ENCODE results near the gene SARDH.

Gene SARDH

GRCh38 chr9:133699546-133699945 lies 38.6 kb downstream of the SARDH start:
- no peak for DNase-seq

DNA sequence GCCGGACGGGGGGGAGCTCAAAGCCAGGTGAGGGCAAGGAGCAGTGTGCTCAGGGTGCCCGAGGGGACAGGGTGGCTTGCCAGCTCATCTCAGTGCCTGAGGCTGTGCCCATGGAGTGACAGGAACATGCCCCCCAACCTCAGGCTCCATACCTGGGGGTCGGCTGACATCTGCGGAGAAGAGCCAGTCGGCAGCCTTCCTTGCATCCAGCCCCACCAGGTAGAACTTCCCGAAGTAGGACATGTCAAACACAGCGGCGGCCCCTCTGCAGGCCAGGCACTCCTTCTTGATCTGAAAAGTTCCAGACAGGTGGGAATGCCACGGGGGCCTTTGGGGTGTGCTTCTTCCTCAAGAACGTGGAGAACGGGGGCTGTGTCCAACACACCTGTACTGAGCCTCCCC lies 42.1 kb downstream of the SARDH start:
- no peak for DNase-seq

DNA sequence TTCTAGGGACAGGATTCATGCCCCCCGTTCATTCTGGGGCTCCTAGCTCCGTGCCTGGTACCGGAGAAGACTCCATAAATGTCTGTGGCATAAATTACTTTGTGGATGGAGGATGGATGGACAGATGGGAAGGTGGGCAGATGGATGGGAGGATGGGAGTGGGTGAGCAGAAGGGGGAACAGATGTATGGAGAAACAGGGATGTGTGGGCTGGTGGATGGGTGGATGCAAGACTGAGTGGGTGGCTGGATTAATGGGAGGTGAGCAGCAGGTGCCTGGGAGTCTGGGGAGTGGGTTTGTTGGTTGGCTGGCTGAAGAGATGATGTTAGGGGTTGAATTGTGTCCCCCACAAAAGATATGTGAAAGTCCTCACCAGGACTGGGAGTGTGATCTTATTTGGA lies 43.5 kb downstream of the SARDH start:
- DNase-seq, result no peak

DNA sequence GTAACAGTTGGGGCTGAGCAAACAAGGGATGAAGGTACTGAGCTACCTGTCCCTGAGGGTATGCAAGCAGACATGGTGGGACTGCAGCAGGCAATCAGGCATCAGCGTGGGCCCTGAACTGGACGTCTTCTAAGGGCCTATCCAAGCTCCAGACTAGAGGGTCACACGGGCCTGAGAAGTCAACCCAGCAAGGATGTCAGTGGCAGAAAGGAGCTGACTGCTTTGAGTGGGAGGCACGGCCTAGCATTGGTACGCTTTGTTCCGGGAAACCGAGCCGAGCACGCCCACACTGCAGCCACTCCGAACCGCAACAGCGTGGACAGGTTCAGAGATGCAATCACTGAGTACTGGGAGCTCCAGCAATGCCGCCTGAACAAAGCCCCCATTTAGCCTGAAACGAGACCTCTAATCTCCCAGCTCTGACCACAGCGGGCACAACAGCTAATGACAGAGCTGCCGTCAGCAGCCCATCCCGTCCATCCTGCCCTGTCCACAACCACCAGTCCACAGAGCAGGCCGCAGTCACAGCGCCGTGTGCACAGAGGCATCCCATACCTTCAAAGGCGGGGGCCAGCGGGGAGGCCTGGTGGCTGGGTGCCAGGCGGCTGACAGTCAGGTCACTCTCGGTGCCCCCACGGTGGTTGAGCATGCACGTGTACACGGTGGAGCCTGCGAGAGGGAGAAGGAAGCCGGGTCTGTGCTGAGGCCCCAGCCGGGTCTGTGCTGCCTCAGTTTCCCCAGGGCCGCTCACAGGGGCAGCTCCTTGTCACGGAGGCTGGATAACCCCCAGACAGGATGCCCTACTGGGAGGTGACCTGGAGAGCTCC lies 44.2 kb downstream of the SARDH start:
- no peak for DNase-seq

GRCh38 chr9:133693116-133693515 lies 45.0 kb downstream of the SARDH start:
- DNase-seq, result no peak

DNA sequence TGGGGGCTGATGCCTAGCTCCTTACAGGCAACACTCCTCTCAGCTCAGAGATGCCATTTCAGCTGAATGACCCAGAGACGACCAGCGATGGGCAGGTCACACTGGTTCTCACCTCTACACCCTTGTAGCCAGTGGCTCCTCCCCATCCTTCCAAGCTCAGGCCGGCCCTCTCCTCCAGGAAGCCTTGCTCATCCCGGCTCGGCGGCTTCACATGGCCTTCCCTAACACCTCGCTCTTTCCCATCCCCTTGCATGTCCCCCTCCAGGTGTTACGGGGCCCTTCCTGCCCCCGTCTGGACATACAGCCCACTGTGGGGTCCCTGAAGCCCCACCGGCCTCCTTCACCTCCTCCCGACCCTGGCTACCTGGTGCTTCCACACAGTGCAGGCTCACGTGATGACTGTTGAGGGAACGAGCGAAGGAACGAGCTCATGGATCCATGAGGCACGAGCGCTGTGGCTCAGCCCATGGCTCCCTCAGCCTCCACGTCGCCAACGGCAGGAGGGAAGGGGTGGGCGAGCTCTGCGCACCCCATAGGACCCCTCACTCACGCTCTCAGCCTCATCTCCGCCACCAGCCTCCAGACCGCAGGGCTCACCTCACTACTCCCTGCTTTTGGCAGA lies 45.7 kb downstream of the SARDH start:
- no peak for DNase-seq

DNA sequence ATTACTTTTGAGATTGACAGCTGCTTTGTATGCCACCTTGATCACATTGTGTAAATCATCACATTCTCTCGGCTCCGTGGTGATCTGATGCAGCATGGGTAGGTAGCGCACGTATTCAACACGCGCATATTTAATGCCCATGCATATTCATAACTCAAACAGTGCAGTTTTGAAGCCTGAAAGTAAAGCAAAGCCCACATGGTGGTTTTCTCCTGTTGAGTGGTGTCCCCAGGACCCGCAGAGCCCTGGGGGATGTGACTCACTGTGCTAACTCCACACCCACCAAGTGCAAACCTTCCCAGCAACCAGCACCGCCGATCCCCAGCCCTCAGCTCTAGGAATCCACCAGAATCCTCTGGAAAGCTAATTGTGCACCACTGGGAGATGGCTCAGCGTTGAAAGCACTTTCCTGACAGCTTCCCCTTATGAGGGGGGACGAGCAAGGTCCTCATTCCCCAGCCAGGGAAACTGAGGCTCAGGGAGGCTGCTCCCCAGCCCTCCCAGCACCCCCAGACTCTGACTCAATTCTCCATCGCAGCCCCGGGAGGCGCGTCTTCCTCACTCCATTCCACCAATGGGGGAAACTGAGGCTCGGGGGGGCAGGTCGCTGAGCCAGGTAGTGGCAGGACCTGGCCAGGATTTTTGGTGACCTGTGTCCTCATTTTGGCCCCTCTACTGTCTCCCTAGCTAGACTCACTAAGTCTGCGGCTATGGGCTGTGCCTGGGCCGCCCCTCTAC lies 46.4 kb downstream of the SARDH start:
- DNase-seq, result no peak

- DNase-seq, result no peak
These were observed 47.0 kb downstream of the SARDH start for GRCh38 chr9:133691191-133691590.

GRCh38 chr9:133690081-133690561 lies 48.0 kb downstream of the SARDH start:
- DNase-seq, result peak; percentile 34

- no peak for DNase-seq
These were observed 48.9 kb downstream of the SARDH start for GRCh38 chr9:133689151-133689763.

GRCh38 chr9:133687856-133688761 lies 50.0 kb downstream of the SARDH start:
- no peak for DNase-seq

- peak; percentile 47 for DNase-seq
These were observed 51.2 kb downstream of the SARDH start for GRCh38 chr9:133686642-133687575.

DNA sequence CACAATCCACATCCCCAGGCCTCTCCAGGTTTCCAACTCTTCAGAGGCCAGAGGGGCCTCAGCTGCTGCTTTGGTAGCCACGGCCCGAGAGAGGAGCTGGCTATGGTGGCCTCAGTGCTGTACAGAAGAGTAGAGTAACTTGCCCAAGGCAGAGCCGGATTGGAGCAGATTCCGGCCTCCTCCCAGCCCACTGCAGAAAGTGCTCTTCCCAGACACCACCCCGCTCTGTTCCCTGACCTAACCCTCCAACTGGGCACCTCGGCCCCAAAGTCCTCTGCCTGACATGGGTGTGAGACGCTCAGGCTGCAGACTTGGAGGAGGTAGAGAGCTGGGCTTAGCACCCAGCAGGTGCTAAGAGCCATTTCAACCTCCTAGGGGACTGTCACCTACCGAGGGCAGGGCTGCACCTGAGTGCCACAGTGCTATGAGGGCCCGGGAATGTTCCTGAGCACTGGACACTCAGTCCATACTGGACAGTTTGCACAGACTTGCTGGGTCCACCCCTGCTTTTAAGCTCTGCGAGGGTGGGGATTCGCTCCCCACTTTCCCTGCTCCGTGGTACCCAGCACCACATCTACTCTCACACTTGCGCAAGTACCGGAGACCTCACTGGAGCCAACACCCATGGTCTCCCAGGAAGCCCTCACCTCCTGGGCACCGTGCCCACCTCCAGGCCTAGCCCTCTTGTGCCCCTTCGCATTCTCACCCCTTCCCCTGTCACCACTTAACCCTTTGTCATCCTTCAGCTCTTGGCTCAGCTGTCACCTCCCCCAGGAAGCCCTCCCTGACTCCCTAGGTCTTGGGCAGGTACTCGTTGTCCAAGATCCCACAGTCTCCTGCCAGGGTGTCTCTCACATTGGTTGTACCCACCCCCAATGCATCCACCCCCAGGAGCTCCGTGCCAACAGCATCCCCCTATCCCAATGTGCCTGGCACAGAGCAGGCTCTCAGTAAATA lies 52.2 kb downstream of the SARDH start:
- DNase-seq, result no peak

- DNase-seq, result no peak
These were observed 53.2 kb downstream of the SARDH start for GRCh38 chr9:133684936-133685361.

DNA sequence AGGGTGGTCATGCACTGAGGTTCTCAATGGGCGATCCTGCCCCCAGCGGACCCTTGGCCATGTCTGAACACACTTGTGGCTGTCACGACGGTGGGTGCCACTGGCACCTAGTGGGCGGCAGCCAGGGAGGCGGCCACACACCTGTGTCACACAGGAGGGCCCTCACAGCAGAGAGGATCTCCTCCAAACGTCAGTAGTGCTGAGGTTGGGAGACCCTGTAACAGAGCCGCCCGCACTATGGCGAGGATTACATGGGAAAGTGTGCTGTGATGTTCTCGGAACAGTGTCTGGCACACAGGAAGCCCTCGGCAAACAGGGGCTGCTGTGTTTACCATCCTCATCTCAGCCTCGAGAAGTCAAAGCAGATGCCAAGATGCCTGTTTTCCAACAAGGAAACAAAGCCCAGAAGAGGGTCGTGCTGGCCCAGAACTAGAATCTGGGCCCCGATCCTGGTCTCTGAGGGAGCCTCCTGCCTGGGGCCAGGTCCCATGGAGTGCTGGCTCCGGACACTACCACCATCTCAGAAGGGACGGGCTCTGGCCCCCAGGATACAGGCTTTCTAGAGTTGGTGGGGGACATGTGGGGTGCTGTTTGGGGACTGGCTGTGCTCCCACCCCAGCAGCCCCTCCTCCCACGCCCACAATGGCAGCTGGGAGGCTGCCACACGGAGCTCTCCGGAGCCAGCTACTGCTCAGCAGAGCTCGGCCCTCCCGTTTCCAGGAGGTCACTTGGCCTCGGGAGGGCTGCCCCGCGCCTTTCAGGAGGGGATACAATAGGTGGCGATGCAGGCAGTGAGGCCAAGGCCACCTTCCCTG lies 53.8 kb downstream of the SARDH start:
- no peak for DNase-seq

DNA sequence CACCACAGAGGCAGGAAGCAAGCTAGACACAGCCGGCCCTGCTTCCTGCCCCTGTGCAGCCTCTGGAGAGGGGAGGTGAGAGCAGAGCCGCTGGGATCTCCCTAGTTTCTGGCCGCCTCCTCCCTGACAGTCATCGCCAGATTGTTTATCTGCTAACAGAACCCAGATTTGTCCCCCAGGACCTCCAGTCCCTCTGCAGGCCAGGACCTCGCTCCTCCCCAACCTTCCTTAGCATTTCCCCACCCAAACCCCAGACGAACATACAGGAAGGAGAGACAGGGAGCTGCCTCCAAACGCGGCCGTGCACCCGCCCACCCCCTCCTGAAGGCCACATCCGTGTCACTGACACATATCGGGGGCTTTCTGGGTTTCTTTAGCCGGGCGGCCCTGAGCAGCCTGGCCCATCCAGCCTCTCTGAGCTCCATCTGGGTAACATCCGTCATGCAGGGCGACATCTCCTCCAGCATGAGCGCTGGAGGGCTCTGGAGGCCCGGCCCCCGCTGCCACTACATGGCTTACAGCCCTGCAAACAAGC lies 54.5 kb downstream of the SARDH start:
- no peak for DNase-seq

- no peak for DNase-seq
These were observed 55.1 kb downstream of the SARDH start for GRCh38 chr9:133682818-133683585.

All from DMS79 (cell line).